ENCODE data around the gene ANGPT4. TPM values are rescaled to one million over a fixed set of nuclear protein-coding genes. Genes with fewer than 3 reads are reported as not detected.

ANGPT4 gene
- total and polyA plus RNA-seq, 2 of the 8 experiments (the other 6 are each of a cell fraction or from before 2014, with no cell fraction given) = 0.07 to 0.33 TPM

DNA sequence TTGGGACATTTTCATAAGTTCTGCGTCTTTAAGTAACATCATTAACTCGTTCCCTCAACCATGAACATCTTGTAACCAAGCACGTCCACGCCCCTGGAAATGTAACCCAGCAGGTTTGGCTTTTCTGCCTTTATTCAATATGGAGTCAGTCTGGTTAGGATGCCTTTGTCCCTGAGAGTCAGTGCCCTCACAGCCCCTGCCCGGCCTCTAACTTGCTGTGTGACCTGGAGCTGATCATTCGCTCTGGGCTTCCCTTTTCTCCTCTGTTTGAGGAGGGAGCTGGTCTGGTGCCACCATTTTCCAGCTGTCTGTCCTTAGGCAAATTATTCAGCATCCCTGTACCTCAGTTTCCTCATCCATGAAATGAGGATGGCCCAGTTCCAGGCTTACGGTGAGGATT lies 26.5 kb upstream of the ANGPT4 start (continued):
- TF ChIP-seq, protein P1, sequence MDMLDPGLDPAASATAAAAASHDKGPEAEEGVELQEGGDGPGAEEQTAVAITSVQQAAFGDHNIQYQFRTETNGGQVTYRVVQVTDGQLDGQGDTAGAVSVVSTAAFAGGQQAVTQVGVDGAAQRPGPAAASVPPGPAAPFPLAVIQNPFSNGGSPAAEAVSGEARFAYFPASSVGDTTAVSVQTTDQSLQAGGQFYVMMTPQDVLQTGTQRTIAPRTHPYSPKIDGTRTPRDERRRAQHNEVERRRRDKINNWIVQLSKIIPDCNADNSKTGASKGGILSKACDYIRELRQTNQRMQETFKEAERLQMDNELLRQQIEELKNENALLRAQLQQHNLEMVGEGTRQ (IDR thresholded peaks at IDR 0.05; ENCODE audit: low read length) = no peak
- TF ChIP-seq, protein P2, sequence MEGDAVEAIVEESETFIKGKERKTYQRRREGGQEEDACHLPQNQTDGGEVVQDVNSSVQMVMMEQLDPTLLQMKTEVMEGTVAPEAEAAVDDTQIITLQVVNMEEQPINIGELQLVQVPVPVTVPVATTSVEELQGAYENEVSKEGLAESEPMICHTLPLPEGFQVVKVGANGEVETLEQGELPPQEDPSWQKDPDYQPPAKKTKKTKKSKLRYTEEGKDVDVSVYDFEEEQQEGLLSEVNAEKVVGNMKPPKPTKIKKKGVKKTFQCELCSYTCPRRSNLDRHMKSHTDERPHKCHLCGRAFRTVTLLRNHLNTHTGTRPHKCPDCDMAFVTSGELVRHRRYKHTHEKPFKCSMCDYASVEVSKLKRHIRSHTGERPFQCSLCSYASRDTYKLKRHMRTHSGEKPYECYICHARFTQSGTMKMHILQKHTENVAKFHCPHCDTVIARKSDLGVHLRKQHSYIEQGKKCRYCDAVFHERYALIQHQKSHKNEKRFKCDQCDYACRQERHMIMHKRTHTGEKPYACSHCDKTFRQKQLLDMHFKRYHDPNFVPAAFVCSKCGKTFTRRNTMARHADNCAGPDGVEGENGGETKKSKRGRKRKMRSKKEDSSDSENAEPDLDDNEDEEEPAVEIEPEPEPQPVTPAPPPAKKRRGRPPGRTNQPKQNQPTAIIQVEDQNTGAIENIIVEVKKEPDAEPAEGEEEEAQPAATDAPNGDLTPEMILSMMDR (IDR thresholded peaks at IDR 0.05; ENCODE audit: control extremely low read depth in 1 of 3, insufficient read depth in 1 of 3, low read depth in 1 of 3, low read length in 3 of 3) = no peak
